NCI-H146 treated with DMSO at 0.1 percent for 48 hours (cell line): Measurements from ENCODE around the gene RHCE.
"Not testable (repeated sequence)": the region's sequence is repeated elsewhere in the genome, so short reads cannot be mapped to it uniquely, and the experiment has no call there.

Experiments used
- DNase-seq: peaks from one replicate; lab custom pipeline; 2025; ENCODE audit not compliant: unreplicated experiment; lab: John Stamatoyannopoulos, UW

Gene RHCE

DNA sequence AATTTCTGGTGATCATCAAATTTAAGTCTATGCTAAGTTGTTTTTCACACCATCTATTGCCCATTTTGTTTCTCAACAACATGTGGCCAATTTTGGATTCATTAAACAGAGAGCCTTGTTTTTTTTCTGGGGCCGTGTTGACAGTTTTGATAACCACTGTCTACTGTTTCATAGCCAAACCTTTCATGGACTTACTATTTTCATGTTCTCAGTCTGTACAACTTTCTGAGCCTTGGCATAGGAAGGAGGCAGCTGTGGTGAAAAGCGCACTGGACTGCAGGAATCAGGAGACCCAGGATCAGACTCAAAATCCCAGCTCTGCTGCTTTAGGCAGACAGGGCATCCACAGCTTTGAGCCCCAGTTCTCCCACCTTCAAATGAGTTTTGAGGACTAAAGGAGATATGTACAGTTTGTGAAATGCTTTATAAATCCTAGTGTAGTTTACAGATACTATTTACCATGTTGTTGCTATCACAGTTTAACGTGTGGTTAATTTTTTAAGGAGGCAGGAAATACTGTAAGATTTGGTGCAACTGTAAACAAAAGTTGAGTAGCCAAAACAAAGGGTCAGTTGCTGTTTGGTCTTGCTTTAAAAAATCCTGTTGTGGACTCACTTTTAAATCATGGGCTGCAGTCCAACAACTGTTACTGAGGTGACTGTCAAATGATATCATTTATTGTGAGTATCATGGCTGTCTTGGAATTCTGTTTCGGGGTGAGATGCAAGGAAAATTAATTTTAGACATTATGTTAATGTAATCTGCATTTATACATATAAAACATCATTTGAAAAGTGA, 13.0 kb upstream of the RHCE start:
- no peak for DNase-seq

- DNase-seq, result no peak
These were observed 12.2 kb upstream of the RHCE start for GRCh38 chr1:25432749-25433388.

DNA sequence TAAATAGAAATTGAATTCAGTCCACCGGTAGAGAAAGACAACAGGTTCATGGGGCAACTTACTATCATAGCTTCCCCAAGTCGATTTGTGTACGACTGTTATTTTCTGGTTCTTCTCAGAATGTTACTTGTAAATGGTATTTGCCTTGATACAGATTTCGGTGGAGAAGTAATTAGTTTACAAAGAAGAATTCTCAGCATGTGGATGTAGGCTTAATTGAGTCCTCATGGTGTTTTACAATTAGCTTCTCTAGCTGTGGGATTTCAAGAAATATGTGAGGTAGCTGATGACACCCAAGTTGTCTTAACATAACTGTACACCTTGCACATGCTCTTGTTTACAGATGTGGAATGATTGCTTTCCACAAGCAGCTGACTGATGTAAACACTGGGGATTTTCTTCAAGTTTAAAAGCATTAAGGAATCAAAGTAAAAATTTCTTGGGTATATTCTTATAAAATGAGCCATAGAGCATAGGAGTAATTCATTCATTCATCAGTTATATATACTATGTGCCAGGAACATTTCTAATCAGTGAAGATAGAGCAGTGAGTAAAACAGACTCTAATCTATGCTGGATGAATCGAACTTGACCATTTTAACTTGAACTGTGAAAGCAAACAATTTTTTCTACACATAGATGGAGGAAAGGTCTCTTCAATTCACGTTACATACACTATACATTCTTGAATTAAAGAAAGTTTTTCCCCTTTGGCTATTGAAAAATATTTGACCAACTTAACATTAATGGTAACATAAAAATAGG, 11.5 kb upstream of the RHCE start:
- no peak for DNase-seq

- DNase-seq, result no peak
These were observed 10.6 kb upstream of the RHCE start for GRCh38 chr1:25430967-25431881.

- peak; percentile 87 for DNase-seq
These were observed 9.7 kb upstream of the RHCE start, which contains the start of gene MACO1 for GRCh38 chr1:25430073-25430966. Gene MACO1, plus strand, starts transcription at chr1:25430897. Its CDS starts 202 bp downstream, at chr1:25431099.

DNA sequence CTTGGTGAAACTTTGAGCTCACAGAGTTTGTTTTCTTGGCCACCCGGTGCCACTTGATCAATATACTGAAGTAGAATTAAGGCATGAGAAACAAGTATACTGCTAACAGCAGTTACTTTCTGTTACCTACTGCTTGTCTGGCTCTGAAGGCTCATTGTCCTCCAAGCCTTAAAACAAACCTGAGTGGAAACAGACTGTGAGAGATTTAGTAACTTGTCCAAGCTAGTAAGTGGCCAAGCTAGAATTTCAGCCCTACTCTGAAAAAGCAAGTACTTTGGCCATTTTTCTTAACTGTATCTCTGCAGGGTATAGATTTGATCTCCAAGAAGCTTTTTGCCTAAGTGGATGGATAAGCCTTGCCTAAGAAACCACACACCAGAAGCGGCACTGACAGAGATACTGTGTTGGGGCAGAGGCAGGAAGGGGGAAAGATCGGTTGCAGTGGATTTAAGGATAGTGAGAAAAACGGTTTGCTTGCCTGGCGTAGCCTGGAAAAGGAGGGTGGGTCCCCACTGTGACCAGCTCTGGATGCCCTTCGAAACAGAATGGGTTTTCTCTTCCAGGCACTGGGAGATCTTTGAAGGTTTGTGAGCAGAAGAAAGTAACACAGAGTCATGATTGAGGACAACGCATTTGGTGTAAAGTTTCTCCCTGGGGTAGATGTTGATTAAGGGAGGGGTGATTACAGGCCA, 8.0 kb upstream of the RHCE start:
- DNase-seq, result no peak

GRCh38 chr1:25427696-25428095, 7.1 kb upstream of the RHCE start:
- DNase-seq, result no peak

DNA sequence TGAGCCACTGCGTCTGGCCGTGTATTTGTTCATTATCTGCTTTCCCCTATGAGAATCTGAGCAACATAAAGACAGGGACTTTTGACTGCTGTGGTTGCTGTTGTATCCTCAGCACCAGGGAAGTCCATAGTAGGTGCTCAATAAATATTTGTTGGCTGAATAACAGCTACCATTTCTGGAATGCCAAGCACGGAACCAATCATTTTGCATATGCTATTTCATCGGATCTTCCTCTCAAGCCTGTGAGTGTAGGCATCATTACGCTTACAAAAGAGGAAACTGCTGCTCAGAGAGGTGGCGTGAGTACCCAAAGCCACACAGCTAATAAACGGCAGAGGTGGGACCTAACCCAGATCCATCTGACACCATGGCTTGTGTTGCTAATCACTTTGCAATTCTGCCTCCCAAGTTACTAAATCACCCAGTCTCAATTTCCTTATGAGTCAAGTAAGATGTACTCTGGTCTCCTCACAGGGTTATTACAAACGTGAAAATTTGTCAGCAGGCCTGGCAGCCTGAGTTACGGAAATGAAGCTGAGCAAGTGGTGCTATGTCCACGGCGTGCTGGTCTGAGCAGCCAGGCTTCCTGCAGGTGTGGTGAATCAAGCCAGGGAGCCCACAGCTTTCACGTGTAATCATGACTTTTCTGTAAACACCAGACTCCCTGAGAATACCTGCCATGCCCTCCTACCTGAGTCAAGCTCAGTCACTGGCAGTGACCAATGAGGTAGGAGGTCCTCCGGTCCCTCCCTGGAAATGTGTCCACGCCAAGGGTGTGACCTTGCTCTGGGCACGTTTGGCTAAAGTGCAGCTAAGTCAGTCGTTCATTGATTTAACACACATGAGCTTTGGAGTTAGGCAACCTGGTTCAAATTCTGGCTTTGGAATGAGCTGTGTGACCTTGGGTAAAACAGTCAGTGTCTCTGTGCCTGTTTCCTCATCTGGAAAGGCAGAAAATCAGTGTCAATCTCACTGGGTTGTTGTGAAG, 4.8 kb upstream of the RHCE start:
- no peak for DNase-seq

GRCh38 chr1:25423206-25423605, 2.6 kb upstream of the RHCE start:
- not testable (repeated sequence) for DNase-seq

GRCh38 chr1:25419339-25419738, 1.3 kb downstream of the RHCE start:
- DNase-seq, result not testable (repeated sequence)

GRCh38 chr1:25417280-25417679, 3.3 kb downstream of the RHCE start:
- DNase-seq, result not testable (repeated sequence)

GRCh38 chr1:25414578-25414977, 6.0 kb downstream of the RHCE start:
- DNase-seq, result not testable (repeated sequence)

DNA sequence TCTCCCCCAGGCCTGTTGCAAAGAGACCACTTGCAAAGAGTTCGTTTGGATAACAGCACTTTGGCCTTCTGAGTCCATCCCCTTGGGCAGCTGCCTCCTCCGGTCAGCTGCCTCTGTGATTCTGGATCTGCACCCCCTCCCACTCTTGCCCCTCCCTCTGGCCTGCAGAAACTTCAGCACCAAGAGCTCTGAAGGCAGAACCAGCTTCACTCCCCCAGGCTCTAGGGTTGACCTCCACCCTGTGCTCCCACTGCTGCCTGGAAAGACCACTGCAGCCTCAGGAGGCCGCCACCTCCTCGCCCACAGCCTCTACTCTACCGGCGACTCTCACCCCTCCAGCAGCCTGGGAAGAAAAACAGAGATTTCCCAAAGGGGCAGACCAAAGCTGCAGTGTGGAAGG, 6.5 kb downstream of the RHCE start:
- DNase-seq, result not testable (repeated sequence)

GRCh38 chr1:25412872-25413623, 7.6 kb downstream of the RHCE start:
- DNase-seq, result not testable (repeated sequence)

DNA sequence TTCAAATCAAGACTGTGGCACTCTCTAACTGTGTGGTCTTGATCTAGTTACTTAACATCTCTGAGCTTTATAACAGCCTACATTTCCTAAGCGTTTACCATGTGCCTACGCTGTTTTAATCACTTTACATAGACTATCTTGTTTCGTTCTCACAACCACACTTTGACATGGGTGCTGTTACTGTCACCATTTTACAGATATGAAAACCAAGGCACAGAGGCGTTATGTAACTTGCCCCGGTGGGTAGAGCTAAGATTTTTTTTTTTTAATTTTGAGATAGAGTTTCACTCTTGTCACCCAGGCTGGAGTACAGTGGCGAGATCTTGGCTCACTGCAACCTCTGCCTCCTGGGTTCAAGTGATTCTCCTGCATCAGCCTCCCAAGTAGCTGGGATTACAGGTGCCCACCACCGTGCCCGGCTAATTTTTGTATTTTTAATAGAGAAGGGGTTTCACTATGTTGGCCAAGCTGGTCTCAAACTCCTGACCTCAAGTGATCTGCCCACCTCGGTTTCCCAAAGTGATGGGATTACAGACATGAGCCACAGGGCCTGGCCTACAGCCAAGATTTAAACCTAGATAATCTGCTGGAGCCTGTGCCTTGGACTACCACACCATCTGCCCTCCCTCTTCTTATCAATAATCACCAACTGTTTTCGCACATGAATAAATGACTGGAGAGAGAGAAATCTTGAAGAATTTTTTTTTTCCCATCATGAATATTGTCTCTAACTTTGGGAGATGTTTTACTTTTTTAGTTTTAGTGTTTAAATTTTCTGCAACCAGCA, 10.8 kb downstream of the RHCE start:
- not testable (repeated sequence) for DNase-seq

DNA sequence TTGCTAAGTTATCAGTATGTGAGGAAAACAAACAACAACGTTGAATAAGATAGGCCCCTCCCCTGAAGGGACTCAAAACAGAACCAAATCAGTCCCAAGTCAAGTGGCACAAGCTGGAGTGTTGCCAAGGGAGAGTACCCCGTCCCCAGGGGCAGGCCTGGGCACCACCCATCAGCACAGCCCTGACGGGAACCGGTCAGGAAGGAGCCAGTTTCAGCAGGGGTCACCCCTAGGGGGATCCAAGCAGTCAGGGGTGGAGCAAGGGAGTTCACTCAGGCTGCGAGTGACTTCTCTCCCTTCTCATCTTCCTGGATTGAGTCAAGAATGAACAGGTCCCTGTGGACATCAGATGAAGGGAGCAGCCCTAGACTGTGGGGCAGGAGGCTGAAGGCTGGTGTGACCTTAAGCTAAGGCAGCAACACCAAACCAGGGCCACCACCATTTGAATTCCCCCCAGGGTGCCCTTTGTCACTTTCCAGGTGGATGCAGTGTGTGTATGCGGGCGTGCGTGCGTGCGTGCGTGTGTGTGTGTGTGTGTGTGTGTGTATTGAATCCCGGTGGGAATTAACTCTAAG, 14.8 kb downstream of the RHCE start:
- DNase-seq, result not testable (repeated sequence)
